AG04450 (cell line): ENCODE results near the gene CRYGN. TPM values are rescaled to one million over a fixed set of nuclear protein-coding genes. Genes with fewer than 3 reads are reported as not detected.

ENCODE experiments used
- CTCF ChIA-PET: fragments of 300-600, 350-600 bp; formaldehyde crosslinking; extraction: SDS; loops from one replicate; lab custom pipeline; 2022; ENCODE audit warnings: antibody characterized with exemption, inconsistent platforms; lab: Charles Lee
- POLR2A ChIA-PET: fragments of 350-600 bp; formaldehyde crosslinking; extraction: SDS; loops from one replicate; lab custom pipeline; 2021; ENCODE audit warnings: antibody characterized with exemption, inconsistent platforms; lab: Yijun Ruan, JAX
- DNase-seq: peaks from one replicate; pipeline ENCODE4 v3.0.0-alpha.2; 2011; ENCODE audit warnings: low read depth, low spot score
- H3K27ac ChIP-seq: one replicate; pipeline ENCODE4 v1.5.1; 2012; ENCODE audit warnings: low read depth, low read length, control low read depth
- H3K27me3 ChIP-seq: one replicate; pipeline ENCODE4 v1.6.0; 2012; ENCODE audit warnings: low read length; ENCODE audit not compliant: control insufficient read depth, insufficient read depth
- H3K4me3 ChIP-seq: 2 replicates; pipeline ENCODE4 v1.5.1; 2011; ENCODE audit warnings: mild to moderate bottlenecking, low read depth, low read length, control low read depth
- H3K9me3 ChIP-seq: 2 replicates; pipeline ENCODE4 v1.5.1; 2012; ENCODE audit warnings: low read length; ENCODE audit not compliant: control insufficient read depth, insufficient read depth
- polyA plus RNA-seq: library from polyadenylated mRNA; depleted of rRNA; stranded (reverse); fragments of >200 nt; gene quantifications from 2 replicates; pipeline ENCODE4 v1.2.3, GENCODE V29; 2011
- TF ChIP-seq, protein P1 (sequence below): IDR thresholded peaks from 2 replicates; pipeline ENCODE4 v1.5.1; 2011; ENCODE audit warnings: low read depth, low read length, control low read depth, inconsistent platforms

Gene CRYGN
- polyA plus RNA-seq, 1 experiment = not detected

DNA sequence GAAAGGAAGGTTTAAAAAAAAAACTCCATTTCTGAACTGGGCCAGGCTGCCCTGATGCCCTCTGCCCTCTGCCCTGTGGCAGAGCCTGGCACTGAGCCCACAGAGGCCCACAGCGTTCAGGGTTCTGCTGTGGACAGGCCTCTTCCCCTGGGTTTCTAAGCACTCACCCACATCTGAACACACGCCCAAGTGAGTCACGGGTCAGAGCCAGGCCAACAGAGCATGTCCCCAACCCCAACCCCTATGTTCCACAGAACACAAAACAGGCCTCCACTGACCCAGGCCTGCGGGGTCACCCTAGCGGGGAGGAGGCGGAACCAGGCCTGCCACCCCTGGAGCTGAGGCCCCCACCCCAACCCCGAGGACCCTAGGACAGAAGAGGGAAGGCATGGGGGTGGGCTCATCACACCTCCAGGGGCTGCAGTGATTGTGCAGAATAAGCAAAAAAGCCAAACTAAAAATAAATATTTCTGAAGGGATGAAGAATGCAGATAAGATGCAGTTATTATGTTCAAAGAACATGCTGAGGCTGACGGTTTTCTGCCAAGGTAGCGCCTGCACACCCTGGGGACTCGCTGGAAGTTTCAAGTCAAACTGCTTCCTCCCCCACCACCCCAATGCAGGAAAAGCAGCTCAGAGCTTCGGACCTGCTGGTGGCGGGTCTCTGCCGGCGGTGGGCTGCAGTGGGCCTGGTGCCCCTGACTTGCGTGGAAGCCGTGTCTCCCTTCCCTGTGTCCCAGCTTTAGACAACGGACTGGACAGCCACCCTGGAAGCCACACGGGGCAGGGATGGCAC, 35.5 kb downstream of the CRYGN start:
- no peak overlapping the region for H3K4me3 ChIP-seq
- POLR2A ChIA-PET = no interaction called here
- CTCF ChIA-PET = no interaction called here
- TF ChIP-seq, protein P1, sequence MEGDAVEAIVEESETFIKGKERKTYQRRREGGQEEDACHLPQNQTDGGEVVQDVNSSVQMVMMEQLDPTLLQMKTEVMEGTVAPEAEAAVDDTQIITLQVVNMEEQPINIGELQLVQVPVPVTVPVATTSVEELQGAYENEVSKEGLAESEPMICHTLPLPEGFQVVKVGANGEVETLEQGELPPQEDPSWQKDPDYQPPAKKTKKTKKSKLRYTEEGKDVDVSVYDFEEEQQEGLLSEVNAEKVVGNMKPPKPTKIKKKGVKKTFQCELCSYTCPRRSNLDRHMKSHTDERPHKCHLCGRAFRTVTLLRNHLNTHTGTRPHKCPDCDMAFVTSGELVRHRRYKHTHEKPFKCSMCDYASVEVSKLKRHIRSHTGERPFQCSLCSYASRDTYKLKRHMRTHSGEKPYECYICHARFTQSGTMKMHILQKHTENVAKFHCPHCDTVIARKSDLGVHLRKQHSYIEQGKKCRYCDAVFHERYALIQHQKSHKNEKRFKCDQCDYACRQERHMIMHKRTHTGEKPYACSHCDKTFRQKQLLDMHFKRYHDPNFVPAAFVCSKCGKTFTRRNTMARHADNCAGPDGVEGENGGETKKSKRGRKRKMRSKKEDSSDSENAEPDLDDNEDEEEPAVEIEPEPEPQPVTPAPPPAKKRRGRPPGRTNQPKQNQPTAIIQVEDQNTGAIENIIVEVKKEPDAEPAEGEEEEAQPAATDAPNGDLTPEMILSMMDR = no peak
- peaks cover 35% of the 10 kb centered on the region for H3K27me3 ChIP-seq
- DNase-seq = no peak
- no peaks in the 10 kb centered on the region; the same call in 1 of the 2 replicates for H3K9me3 ChIP-seq
- no peak overlapping the region for H3K27ac ChIP-seq

DNA sequence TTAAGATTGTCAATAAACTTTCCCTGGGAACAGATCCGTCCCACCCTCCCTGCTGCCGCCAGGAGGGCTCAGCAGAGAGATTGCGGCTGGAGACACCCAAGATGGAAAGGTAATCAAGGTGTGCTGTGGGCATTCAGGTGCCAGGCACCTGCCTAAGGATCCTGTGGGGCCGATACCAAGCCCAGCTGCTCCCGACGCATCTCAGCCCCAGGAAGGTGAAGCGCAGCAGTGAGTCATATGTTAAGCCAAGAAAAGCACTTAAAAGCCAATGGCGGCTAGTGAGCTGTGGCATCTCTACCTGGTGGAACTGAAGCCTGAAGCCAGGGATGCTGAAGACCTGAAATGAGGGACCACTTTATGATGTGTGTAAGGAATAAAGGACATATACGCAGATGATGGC, 36.2 kb downstream of the CRYGN start:
- ChIA-PET POLR2A (no interaction called here), CTCF (no interaction called here)
- TF ChIP-seq, protein P1 = no peak
- Histone ChIP-seq H3K4me3 (no peak overlapping the region), H3K9me3 (no peaks in the 10 kb centered on the region; the same call in 1 of the 2 replicates), H3K27ac (no peak overlapping the region), H3K27me3 (peaks cover 30% of the 10 kb centered on the region)
- DNase-seq = no peak

DNA sequence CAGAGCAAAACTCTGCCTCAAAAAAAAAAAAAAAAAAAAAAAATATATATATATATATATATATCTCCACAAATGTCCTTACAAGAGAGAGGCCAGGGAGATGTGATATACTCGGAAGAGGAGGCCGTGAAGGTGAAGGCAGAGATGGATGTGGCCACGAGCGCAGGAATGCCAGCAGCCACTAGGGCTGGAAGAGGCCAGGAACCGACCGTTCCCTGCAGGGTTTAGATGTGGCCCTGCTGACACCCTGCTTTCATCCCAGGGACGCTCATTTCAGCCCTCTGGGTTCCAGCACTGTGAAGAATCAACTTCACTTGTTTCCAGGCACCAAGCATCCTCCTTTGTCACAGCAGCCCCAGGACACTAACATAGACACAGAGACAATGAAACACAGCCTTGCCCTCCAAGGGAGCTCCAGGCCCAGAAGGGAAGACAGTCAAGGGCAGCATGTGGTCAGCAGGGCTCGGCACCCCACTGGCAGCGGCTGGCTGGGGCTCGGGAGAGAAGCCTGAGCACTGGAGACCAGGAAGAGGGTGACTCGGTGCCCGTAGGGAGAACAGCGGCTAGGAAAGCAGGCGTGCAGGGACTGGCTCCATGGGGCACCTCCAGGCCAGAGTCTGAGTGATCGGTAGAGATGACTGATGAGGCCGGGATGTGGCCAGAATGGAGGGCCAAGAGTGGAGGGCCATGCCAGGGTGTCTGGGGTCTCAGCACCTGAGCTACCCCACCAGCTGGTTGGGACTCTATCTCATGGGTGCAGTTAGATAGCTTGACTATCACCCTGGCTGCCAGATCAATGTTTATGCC, 37.7 kb downstream of the CRYGN start:
- POLR2A ChIA-PET = no interaction called here
- Histone ChIP-seq H3K4me3 (no peak overlapping the region), H3K9me3 (peaks cover 6% of the 10 kb centered on the region), H3K27me3 (peaks cover 18% of the 10 kb centered on the region), H3K27ac (no peak overlapping the region)
- TF ChIP-seq, protein P1 = no peak
- DNase-seq = no peak
- CTCF ChIA-PET = no interaction called here

DNA sequence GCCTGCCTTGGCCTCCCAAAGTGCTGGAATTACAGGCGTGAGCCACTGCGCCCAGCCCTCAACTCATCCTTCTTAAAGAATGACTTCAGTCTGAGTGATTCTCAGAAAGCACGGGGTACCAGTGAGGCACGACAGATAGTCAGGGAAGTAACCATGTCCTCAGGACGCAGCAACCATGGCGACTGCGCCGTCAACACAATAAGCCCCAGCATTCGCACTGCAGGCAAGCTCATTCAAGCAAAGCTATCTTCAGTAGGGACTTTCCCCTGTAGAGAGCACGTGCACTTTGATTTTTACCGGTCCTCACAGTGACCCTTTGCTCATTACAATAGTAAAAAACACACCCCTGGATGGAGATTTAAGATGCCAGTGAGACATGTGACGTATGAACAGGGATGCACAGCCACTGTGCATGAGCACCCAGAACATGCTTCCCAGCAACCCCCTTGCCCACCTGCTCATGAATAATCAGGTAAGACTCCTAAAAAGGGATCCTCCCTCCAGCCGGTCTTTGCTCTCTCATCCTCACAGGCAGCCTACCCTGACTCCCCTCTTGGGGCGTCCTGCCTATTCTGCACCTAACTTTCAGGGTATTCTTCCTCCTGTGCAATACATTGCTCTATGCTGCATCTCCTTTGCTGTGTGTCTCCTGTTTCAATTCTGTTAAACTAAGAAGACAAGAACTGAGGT, 39.2 kb downstream of the CRYGN start:
- ChIA-PET POLR2A (no interaction called here), CTCF (no interaction called here)
- DNase-seq = no peak
- TF ChIP-seq, protein P1 = no peak
- no peak overlapping the region for H3K27ac ChIP-seq
- H3K4me3 ChIP-seq = no peak overlapping the region
- peaks cover 14% of the 10 kb centered on the region for H3K27me3 ChIP-seq
- H3K9me3 ChIP-seq = peaks cover 8% of the 10 kb centered on the region
